ENCODE measurements around the gene OR51I2. TPM values are rescaled to one million over a fixed set of nuclear protein-coding genes. Genes with fewer than 3 reads are reported as not detected.

The OR51I2 gene
- total RNA-seq, 1 donor from 2014 or later, result not detected

GRCh38 chr11:5505363-5506048 is 56.4 kb downstream of the OR51I2 start:
- DNase-seq (ENCODE audit: extremely low read depth, low read depth, low spot score), result no peak

Other genes with a start within 250 kb of the OR51I2 start
- gene OR51V1, start 248.6 kb upstream of the OR51I2 start, total RNA-seq, result not detected in 2 replicates
- not detected in 2 replicates for gene HBB, start 222.3 kb upstream of the OR51I2 start, total RNA-seq
- gene HBD, start 214.8 kb upstream of the OR51I2 start, total RNA-seq, result not detected in 2 replicates
- gene HBG1, start 199.5 kb upstream of the OR51I2 start, total RNA-seq, result not detected in 2 replicates
- gene HBG2, start 194.5 kb upstream of the OR51I2 start, total RNA-seq, result not detected in 2 replicates
- not detected in 2 replicates for gene HBE1, start 179.4 kb upstream of the OR51I2 start, total RNA-seq
- gene OR51B4, start 147.4 kb upstream of the OR51I2 start, total RNA-seq, result not detected in 2 replicates
- gene OR51B2, start 125.0 kb upstream of the OR51I2 start, total RNA-seq, result not detected in 2 replicates
- not detected in 2 replicates for gene OR51B5, start 105.8 kb upstream of the OR51I2 start, total RNA-seq
- not detected in 2 replicates for gene OR51B6, start 97.8 kb upstream of the OR51I2 start, total RNA-seq
- gene OR51M1, start 65.5 kb upstream of the OR51I2 start, total RNA-seq, result not detected in 2 replicates
- not detected in 2 replicates for gene OR51Q1, start 27.2 kb upstream of the OR51I2 start, total RNA-seq
- gene OR51I1, start 7.8 kb upstream of the OR51I2 start, total RNA-seq, result not detected in 2 replicates
- not detected in 2 replicates for gene OR52D1, start 39.4 kb downstream of the OR51I2 start, total RNA-seq
- not detected in 2 replicates for gene UBQLN3, start 60.6 kb downstream of the OR51I2 start, total RNA-seq
- gene UBQLNL, start 67.4 kb downstream of the OR51I2 start, total RNA-seq, result 0.24 and 0.53 TPM in 2 replicates
- gene OR52H1, start 99.2 kb downstream of the OR51I2 start, total RNA-seq, result not detected in 2 replicates
- not detected in 2 replicates for gene OR52B6, start 131.6 kb downstream of the OR51I2 start, total RNA-seq
- 1.5 and 5.1 TPM in 2 replicates for gene TRIM6, start 147.3 kb downstream of the OR51I2 start, total RNA-seq
- gene TRIM34, start 175.7 kb downstream of the OR51I2 start, total RNA-seq, result 9.2 and 12.1 TPM in 2 replicates
- gene TRIM5, start 235.8 kb downstream of the OR51I2 start, total RNA-seq, result 42.2 and 53.9 TPM in 2 replicates
- 67.7 and 128 TPM in 2 replicates for gene TRIM22, start 240.5 kb downstream of the OR51I2 start, total RNA-seq

Data from glomerular endothelial cell (primary cell).